Activated naive CD8-positive, alpha-beta T cell treated with anti-CD3 and anti-CD28 coated beads, Interleukin-2, amount 50 U/mL, for 16 hours (primary cell): ENCODE data around the gene SLC6A11.

ENCODE experiments used
- DNase-seq: peaks from one replicate; pipeline ENCODE4 v3.0.0-alpha.2; 2020; ENCODE audit warnings: low read depth, low spot score

Gene SLC6A11

DNA sequence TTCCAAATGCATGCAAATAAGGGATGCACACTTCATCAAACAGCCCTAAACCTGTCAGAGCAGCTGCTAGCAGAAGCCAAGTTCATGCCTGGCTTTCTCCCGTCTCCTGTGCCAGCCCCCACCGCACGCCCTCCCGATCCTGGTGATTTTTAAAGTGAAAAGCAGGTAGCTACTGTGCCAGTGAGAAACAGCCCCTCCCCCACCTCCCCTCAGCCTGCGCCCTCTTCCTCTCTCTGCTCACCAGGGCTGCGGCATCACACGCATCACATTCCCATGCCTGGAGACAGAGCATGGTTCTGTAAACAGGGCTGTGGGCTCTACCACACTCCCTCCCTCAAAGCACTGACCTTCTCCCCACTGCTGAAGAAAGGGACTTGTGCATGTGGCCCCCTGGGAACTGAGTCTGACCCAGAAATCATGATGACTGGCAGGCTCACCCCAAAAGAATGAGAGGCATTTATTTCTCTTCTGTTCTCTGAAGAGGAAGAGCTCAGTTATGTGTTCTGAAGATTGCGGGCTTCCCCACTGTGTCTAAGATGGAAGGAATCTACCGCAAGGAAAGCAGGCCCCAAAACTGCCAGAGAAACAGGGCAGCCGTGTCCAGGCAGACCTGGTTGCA is 162.0 kb downstream of the SLC6A11 start:
- DNase-seq = no peak

DNA sequence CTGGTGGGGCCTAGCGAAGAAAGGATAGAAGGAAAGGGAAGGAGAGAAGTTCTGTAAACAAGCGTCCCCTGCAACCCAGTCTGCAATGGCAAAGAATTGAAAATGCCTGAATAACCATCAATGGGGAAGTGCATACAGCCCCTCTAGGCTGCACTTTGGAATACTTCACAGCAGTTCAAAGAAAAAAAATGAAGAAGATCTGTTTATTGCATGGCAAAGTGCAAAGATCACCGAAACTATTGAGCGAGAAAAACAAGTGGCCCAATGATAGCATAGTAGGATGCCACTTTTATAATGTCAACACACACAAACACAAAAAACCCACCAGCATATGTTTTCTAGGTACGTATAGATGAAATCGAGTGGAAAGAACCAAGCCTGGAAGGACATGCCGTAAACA is 162.9 kb downstream of the SLC6A11 start:
- DNase-seq = no peak

DNA sequence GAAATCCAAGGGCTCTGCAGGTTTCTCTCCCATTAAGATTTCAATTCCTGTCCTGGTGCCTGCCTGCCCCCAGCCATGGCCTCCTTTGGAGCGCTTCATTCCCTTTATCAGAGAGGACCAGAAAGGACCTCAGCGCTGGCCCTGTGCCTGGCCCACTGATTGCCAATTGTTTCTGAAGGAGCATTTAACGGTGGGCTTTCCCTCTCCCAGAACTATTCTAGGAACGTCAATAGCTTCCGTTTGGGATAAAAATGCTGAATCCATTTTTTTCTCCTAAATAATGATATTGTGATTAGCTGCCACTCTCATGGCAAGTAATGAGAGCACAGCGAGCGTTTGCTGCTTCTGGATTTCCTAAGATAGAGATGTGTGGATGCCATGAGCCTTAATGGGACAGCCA is 164.3 kb downstream of the SLC6A11 start:
- no peak for DNase-seq

DNA sequence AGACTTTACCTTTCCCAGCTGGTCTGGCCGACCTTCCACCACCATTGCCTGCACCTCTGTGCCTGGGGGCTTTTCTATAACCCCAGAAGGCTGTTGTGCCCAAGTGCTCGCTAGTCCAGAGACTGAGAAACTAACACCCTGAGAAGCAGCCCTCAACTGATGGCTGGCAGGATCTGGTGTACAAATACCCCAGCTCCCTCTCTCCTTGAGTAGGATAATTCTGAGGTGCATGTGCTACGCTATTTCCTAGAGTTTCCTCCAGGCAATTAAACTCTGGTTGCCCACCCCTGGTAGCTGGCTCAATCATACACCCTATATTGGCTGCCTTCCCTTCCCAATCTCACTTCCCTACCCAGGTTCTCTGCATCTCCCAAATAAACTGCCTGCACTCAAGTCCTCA is 165.0 kb downstream of the SLC6A11 start:
- DNase-seq = no peak

DNA sequence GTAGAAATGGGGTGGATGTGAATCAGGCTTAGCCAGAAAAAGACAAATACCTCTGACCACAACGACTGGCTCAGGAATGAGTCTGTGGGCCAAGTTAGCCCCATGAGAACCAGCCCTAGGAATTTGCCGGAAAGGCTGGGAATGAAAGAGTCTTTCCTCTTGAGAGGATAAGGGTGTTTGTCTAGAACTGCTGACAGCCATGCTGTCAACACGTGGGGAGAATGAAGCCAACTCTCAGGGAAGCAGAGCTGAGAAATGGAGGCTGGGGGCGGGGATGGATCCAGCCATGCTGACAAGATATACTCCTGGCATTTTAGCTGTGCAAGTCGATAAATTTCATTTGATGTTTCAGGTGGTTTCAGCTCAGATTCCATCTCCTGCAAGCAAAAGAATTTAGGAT is 165.9 kb downstream of the SLC6A11 start:
- DNase-seq = no peak

DNA sequence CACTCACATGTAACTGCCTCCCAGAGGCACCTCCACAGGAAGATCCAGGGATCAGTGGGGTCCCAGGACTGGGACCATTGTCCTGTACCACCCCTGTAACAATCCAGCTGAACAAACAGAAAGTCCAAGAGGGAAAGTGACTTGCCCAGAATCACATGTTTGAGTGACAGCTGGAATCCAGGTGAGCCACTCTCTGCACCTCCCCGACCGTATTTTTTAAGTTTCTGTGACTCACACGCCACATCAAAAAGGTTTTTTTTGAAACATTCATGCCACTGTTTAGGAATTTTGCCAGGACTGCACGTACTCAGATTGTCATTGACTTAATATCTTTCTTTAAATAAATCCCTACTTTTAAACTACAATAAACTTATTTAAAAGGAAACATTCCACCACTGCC is 166.8 kb downstream of the SLC6A11 start:
- no peak for DNase-seq

DNA sequence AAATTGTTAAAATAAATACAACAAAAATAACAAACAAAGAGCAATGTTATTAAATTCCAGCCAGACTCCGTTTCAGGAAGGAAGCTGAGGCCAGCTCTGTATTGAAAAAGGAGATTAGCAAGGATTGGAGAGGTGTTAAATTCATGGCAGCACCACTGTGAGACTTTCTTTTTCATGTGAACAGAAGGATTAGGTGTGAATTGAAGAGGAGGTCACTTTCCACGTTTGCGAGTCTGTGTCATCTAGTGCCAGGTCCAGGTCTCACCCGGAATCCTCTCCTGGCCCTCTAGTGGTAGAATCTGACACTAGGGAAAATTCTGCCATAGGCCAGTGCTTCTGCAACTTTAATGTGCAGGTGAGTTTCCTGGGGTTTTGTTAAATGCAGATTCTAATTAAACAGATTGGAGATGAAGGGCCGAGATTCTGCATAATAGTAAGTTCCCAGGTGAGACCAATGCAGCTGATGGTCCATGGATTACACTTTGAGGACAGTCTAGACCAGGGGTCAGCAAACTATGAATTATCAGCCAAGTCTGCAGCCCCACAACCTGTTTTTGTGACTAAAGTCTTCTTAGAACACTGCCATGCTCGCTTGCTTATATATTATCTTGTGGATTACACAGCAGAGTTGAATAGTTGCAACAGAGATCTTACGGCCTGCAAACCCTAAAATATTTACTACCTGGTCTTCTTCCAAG is 167.3 kb downstream of the SLC6A11 start:
- DNase-seq = no peak

DNA sequence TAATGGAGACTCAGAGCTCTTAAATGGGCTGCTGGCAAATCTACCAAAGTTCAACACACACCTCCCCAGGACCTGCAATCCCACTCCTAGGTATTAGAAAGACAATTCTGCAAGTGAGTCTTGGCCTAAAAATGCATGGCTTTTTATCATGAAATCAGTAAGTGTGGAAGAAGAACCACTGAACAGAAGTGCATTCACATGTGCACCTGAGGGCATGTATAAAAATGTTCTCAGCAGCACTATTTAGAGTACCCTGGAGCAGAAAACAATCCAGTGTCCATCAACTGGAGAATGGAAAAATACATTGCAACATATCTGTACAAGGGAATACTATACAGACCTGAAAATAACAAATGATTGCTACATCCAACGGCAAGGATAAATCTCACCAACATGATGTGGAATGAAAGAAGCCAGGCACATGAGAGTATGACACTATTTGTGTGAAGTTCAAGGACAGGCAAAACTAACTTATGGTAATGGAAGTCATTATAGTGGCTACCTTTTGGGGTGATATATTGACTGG is 168.4 kb downstream of the SLC6A11 start:
- no peak for DNase-seq

DNA sequence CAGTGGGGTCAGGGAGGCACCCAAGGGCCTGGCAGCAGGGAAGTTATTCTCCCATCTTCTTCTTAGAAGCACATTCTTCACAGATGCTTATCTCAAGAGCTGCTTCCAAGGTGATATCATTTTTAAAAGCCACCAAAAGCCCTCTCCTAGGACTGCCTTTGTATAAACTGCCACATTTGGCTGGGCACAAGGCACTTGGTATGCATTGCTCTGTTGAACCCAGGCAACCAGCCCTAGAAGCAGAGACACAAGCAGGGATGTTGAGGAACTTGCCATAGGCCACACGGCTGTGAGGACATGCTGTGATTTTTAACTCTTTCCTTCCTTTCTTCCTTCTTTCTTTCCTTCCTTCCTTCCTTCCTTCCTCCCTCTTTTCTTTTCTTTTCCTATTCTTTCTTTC is 169.2 kb downstream of the SLC6A11 start:
- DNase-seq = no peak

DNA sequence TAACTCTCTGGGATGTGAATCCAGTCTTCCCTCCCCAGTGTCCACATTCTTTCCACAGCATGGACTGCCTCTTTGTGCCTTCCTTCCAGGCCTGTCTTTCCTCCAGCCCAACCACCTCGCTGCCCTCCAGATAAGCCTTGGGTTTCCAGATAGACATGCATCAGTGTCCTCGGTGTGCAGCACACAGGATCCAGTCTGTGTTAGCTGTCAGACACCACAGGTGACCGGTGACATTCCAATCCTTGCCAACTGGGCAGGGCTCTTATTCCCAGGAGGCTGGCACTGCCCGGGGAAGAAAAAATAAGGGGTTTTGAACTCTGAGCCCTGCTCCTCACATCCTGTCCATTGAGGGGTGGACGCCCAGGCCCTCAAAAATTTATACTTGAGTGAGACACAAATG is 170.6 kb downstream of the SLC6A11 start:
- DNase-seq = no peak

DNA sequence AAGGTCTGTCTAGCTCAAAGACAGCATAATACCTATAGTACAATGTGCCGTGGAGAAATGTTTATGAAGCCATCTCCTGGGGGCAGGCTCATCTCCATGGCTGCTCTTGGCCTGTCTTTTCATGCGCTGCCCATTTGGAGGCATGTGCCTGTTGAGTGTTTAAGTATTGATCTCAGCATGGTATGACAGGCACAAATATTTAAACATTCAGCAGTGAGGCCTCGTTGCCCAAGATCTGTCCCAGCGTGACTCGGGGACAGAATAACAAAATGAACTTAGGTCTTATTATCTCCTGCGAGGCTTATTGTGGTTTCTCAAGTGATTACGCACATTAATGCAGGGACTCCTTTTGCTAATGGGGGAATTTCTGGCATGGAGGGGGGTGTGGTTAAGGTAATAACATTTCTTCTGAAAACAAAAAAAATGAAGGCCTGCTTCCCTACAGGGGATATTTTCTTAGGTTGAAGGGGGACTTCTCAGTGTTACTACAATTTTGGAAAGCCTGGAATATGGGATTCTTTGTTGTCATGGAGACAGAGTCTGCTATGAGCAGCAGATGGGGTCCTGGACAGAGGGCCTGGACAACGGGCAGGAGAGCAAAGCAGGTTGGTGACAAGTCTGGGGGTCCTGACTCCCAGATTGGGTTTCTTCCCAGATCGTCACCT is 172.1 kb downstream of the SLC6A11 start:
- no peak for DNase-seq

DNA sequence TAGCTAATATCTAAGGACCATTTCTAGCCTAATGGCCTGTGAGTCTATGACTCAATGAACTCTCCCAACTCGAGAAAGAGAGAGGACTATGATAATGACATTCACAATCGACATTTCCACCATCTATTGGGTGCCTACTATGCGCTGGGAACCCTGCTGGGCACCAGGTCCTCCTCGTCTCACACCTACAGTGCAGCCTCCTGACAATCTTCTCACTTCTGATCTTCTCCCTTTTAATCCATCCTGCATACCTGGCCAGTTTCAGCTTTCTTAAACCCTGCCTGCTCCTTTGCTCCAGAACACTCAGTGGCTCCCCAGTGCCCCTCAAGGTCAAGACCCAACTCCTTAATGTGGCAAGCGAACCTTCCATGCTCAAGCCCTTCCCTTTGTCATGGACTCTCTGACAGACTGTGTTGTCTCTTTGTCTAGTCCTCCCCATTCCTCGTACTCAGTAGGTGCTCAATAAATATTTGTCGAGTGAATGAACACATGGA is 173.0 kb downstream of the SLC6A11 start:
- DNase-seq = no peak
